OCI-LY3 (cell line): ENCODE measurements around the gene CRB1.

Source experiments
- CTCF ChIP-seq: fragments of 200-600, 300-600 bp; sonication (generic); IDR thresholded peaks from 2 replicates; pipeline ENCODE4 v1.5.1; 2014; ENCODE audit warnings: antibody characterized with exemption, low read length, low read depth
- EZH2phosphoT487 ChIP-seq: fragments of 200-600 bp; shearing (Covaris generic); IDR thresholded peaks from 2 replicates; pipeline ENCODE4 v1.6.1; 2018; ENCODE audit warnings: antibody characterized with exemption, mixed run types, low read depth

GRCh38 chr1:197441999-197442414 lies 174.0 kb downstream of the CRB1 start:
- TF ChIP-seq CTCF (no peak), EZH2phosphoT487 (no peak)
